Medulla oblongata (tissue), 1 donor: Measurements from ENCODE around the gene CHD2.
"Not testable (repeated sequence)": the region's sequence is repeated elsewhere in the genome, so short reads cannot be mapped to it uniquely, and the experiment has no call there.

Experiments
- DNase-seq: peaks from one replicate; pipeline ENCODE4 v3.0.0-alpha.2; 2015; ENCODE audit errors: extremely low spot score

Gene CHD2

GRCh38 chr15:93035092-93035915, 135.2 kb downstream of the CHD2 start:
- no peak for DNase-seq

GRCh38 chr15:93035953-93036810, 136.1 kb downstream of the CHD2 start:
- no peak for DNase-seq

- peak; percentile 89 for DNase-seq
Observed at GRCh38 chr15:93036951-93037819, 137.1 kb downstream of the CHD2 start.

- no peak for DNase-seq
Observed at GRCh38 chr15:93037820-93038705, 137.9 kb downstream of the CHD2 start.

- DNase-seq, result not testable (repeated sequence)
Observed at GRCh38 chr15:93039562-93040287, 139.6 kb downstream of the CHD2 start.

- DNase-seq, result peak; percentile 30
Observed at GRCh38 chr15:93040288-93041158, 140.4 kb downstream of the CHD2 start.

GRCh38 chr15:93041159-93041547, 141.0 kb downstream of the CHD2 start:
- DNase-seq, result no peak

- no peak for DNase-seq
Observed at GRCh38 chr15:93042211-93042610, 142.1 kb downstream of the CHD2 start.

GRCh38 chr15:93042691-93043378, 142.7 kb downstream of the CHD2 start:
- no peak for DNase-seq

- no peak for DNase-seq
Observed at GRCh38 chr15:93043621-93044300, 143.6 kb downstream of the CHD2 start.

GRCh38 chr15:93044301-93045190, 144.4 kb downstream of the CHD2 start:
- DNase-seq, result no peak

GRCh38 chr15:93045191-93045785, 145.2 kb downstream of the CHD2 start:
- DNase-seq, result no peak

GRCh38 chr15:93046120-93046519, 146.0 kb downstream of the CHD2 start:
- DNase-seq, result no peak

- DNase-seq, result no peak
Observed at GRCh38 chr15:93046721-93047120, 146.6 kb downstream of the CHD2 start.

- DNase-seq, result no peak
Observed at GRCh38 chr15:93047621-93048425, 147.7 kb downstream of the CHD2 start.

GRCh38 chr15:93048426-93048721, 148.2 kb downstream of the CHD2 start:
- DNase-seq, result no peak
